AG09309 (cell line): ENCODE results near the gene ACTR3.

Experiments
- DNase-seq: peaks from one replicate; pipeline ENCODE4 v3.0.0-alpha.2; 2010; ENCODE audit warnings: low read depth
- H3K4me3 ChIP-seq: 2 replicates; pipeline ENCODE4 v1.5.1; 2011; ENCODE audit warnings: mild to moderate bottlenecking, low read depth, low read length, moderate library complexity; ENCODE audit not compliant: control insufficient read depth
- TF ChIP-seq, protein P1 (sequence below): IDR thresholded peaks from 2 replicates; pipeline ENCODE4 v1.5.1; 2011; ENCODE audit warnings: mild to moderate bottlenecking, low read depth, low read length, inconsistent platforms; ENCODE audit not compliant: insufficient read depth, control insufficient read depth; ENCODE audit errors: missing control alignments

The ACTR3 gene

DNA sequence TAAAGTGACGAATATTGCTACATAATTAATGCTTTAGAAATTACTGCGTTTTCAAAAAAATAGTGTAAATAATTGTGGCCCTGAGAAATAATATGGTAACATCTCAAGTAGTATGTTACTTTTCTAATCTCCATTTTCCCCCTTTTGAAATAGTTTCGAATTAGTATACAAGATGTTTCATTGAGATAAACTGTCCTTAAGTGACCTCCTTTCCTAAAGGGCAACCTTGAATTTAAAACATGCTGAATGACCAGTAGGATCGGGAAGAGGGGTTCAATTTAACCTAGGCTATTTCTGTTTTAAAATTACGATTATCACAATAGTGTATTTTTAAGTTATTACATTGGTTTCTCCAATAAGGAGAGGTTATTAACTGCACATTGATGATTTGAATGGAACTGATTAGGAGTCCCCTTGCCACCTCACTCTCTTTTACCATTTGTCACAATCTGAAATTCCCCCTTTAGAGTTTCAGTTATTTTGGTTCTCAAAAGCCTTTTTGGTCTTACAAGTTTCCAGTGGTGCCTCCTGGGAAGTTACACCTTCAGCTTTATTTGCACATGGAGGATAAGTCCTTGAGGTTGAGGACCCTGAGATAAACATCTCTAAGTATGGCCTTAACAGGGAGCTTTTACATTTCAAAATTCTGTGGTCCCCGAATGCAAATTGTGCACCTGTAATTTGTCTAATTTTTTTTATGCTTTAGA lies 2.3 kb downstream of the ACTR3 start:
- peak overlapping the region; percentile 73 for H3K4me3 ChIP-seq
- no peak for DNase-seq
- TF ChIP-seq, protein P1, sequence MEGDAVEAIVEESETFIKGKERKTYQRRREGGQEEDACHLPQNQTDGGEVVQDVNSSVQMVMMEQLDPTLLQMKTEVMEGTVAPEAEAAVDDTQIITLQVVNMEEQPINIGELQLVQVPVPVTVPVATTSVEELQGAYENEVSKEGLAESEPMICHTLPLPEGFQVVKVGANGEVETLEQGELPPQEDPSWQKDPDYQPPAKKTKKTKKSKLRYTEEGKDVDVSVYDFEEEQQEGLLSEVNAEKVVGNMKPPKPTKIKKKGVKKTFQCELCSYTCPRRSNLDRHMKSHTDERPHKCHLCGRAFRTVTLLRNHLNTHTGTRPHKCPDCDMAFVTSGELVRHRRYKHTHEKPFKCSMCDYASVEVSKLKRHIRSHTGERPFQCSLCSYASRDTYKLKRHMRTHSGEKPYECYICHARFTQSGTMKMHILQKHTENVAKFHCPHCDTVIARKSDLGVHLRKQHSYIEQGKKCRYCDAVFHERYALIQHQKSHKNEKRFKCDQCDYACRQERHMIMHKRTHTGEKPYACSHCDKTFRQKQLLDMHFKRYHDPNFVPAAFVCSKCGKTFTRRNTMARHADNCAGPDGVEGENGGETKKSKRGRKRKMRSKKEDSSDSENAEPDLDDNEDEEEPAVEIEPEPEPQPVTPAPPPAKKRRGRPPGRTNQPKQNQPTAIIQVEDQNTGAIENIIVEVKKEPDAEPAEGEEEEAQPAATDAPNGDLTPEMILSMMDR: no peak

DNA sequence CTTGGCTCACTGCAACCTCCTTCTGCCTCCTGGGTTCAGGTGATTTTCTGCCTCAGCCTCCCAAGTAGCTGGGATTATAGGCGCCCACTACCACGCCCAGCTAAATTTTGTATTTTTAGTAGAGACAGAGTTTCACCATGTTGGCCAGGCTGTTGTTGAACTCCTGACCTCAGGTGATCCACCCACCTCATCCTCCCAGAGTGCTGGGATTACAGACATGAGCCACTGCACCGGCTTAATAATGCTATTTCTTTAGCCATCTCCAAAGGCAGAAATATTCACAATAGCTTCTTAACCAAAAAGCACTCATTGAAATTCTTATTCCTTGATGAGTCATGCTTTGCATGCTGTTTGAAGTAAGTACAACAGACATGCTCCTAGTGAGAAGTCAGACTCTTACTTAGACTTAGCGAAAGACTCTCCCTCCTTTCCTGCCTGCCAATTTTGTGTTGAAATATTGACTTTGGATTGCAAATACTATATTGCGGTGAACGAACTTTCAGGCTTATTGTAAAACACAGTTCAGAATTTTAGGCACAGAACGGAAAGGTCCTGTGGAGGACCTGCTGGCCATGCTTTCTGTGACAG lies 4.4 kb downstream of the ACTR3 start:
- TF ChIP-seq, protein P1: no peak

DNA sequence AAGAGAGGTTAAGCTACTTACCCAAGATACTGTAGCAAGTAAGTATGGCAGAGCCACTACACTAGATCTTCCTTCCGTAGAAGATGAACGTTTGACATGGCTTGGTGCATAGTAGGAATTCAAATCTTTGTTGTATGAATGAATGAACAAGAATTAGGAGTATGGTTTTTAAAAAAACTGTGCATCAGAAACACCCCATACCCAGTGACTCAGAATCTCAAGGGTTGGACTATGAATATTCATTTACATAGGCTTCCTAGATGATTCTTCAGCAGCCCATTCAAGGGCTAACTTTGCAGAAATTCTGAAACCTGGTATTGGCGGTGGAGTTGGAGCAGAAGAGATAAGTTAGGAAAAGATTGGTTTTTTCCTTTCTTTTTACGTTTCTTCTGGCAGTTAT lies 5.4 kb downstream of the ACTR3 start:
- TF ChIP-seq, protein P1: no peak
- H3K4me3 ChIP-seq: no peak overlapping the region
- no peak for DNase-seq

More for the DNA sequence above, 4.4 kb downstream of the ACTR3 start:
- DNase-seq: peak; percentile 96
- H3K4me3 ChIP-seq: no peak overlapping the region

DNA sequence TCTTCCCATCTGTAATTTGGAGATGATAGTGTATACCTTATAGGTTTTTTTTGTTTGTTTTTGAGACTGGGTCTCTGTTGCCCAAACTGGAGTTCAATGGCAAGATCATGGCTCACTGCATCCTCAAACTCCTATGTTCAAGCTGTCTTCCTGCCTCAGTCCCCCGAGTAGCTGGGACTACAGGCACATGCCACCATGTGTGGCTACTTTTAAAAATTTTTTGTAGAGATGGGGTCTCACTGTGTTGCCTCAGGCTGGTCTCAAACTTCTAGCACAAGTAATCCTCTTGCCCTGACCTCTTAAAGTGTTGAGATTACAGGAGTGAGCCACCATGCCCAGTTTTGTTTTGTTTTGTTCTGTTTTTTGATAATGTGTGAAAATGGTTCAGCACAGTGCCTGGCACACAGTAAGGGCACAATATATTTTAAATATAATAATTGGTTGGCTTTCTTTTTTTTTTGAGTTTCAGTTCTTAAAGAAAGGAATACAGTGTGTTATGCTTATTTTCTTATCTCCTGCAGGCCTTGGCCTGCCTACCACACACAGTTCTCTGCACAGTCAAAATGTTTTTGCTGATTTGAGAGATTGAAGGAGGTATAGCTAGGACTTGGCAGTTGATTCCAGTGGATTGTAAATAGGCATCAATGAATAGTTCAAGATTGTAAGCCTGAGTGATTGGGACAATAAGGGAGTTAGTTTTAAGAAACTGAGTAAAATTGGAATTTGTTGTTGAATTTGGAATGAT lies 6.1 kb downstream of the ACTR3 start:
- DNase-seq: no peak
- H3K4me3 ChIP-seq: no peak overlapping the region
- TF ChIP-seq, protein P1: no peak

DNA sequence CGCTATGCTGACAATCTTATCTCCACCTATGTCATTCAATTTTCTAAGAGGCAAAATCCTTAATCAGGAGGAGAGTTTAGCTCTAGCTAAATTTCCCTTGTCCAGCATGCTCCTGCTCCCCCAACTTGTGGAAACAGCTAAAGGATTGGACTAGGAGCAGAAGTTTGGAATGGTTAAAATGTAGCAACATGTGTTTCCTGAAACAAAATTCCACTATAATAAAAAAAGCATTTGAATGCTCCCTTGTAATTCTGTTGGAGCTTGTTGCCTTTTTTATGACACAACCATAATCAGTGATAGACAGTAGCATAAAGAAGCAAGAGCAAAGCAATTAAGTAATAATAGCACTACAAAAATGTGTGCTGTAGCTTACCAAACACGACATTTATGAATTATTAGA lies 6.9 kb downstream of the ACTR3 start:
- TF ChIP-seq, protein P1: no peak
- DNase-seq: no peak
- H3K4me3 ChIP-seq: no peak overlapping the region

DNA sequence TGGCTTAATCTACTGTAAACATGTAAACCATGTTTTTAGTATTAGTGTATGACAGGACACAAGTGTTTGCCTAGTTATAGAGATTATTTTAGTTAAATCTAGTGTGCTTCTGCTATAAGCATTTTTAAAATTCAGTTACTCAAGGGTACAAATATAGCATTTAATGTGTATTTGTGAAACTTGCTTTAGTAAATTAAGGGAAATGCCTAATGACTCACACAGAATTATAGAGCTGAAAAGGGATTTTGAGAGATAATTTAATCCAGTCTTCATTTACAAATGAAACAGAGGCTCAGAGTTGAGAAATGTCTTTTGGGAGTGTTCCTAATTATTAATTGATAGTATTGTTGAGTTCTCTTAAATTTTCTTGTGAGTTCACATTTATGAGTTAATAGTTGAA lies 8.2 kb downstream of the ACTR3 start:
- no peak overlapping the region for H3K4me3 ChIP-seq
- DNase-seq: no peak
- TF ChIP-seq, protein P1: no peak
